WTC11 (cell line): ENCODE measurements around the gene GTF3C6. TPM values are rescaled to one million over a fixed set of nuclear protein-coding genes. Genes with fewer than 3 reads are reported as not detected.
"Not testable (repeated sequence)": the region's sequence is repeated elsewhere in the genome, so short reads cannot be mapped to it uniquely, and the experiment has no call there.

Experiments used
- ATAC-seq: fragments of 200-7000 bp; cut with Tn5 transposase; 2 replicates; pipeline ENCODE4 v1.10.0; 2021; ENCODE audit warnings: mild to moderate bottlenecking, moderate library complexity
- CTCF ChIA-PET: fragments of 300-600 bp; sonication (Branson Sonifier 250); formaldehyde crosslinking; loops from one replicate; lab custom pipeline; 2021; ENCODE audit warnings: antibody characterized with exemption; lab: Charles Lee
- POLR2A ChIA-PET: fragments of 350-600 bp; sonication (Branson Sonifier 250); formaldehyde crosslinking; loops from one replicate; lab custom pipeline; 2021; ENCODE audit warnings: antibody characterized with exemption; lab: Charles Lee
- DNase-seq: peaks from one replicate; pipeline ENCODE4 v3.0.0; 2021; ENCODE audit warnings: low spot score
- H3K27ac Mint-ChIP-seq: 2 replicates; pipeline ENCODE4 v1.8.0; 2021; ENCODE audit warnings: mixed read lengths
- H3K27me3 Mint-ChIP-seq: 2 replicates; pipeline ENCODE4 v1.8.0; 2021; ENCODE audit warnings: low read depth, mild to moderate bottlenecking, moderate library complexity, mixed read lengths
- H3K36me3 Mint-ChIP-seq: 2 replicates; pipeline ENCODE4 v1.8.0; 2021; ENCODE audit warnings: mixed read lengths
- H3K4me1 Mint-ChIP-seq: 2 replicates; pipeline ENCODE4 v1.8.0; 2022; ENCODE audit warnings: mixed read lengths
- H3K4me3 Mint-ChIP-seq: 2 replicates; pipeline ENCODE4 v1.8.0; 2021; ENCODE audit warnings: mild to moderate bottlenecking, moderate library complexity, mixed read lengths
- H3K9me3 Mint-ChIP-seq: 2 replicates; pipeline ENCODE4 v1.8.0; 2021; ENCODE audit warnings: mixed read lengths
- ATF3 ChIP-seq: sonication (generic); formaldehyde crosslinking; conservative IDR thresholded peaks from 2 replicates; pipeline ENCODE4 v1.8.1; 2022; ENCODE audit warnings: mild to moderate bottlenecking, missing genetic modification reagents
- E2F4 ChIP-seq: sonication (generic); formaldehyde crosslinking; IDR thresholded peaks from 2 replicates; pipeline ENCODE4 v1.8.1; 2022; ENCODE audit warnings: low read depth, mild to moderate bottlenecking, moderate library complexity, missing genetic modification reagents, borderline replicate concordance
- ELF4 ChIP-seq: sonication (generic); formaldehyde crosslinking; IDR thresholded peaks from 2 replicates; pipeline ENCODE4 v1.8.1; 2022; ENCODE audit warnings: low read depth, mild to moderate bottlenecking, moderate library complexity, missing genetic modification reagents
- ETV6 ChIP-seq: sonication (generic); formaldehyde crosslinking; IDR thresholded peaks from 2 replicates; pipeline ENCODE4 v1.8.1; 2022; ENCODE audit warnings: mild to moderate bottlenecking, missing genetic modification reagents
- FOXP4 ChIP-seq: sonication (generic); formaldehyde crosslinking; IDR thresholded peaks from 2 replicates; pipeline ENCODE4 v1.8.0; 2022; ENCODE audit warnings: mild to moderate bottlenecking, missing genetic modification reagents
- GTF2I ChIP-seq: fragments of 250-450 bp; sonication (Bioruptor Pico); conservative IDR thresholded peaks from 2 replicates; pipeline ENCODE4 v1.4.0; 2021; ENCODE audit warnings: mild to moderate bottlenecking
- IRF2 ChIP-seq: sonication (generic); formaldehyde crosslinking; IDR thresholded peaks from 2 replicates; pipeline ENCODE4 v1.8.0; 2022; ENCODE audit warnings: low read depth, missing genetic modification reagents, borderline replicate concordance
- NR2C2 ChIP-seq: sonication (generic); formaldehyde crosslinking; IDR thresholded peaks from 2 replicates; pipeline ENCODE4 v1.8.0; 2022; ENCODE audit warnings: mild to moderate bottlenecking, missing genetic modification reagents
- SMAD4 ChIP-seq: sonication (generic); formaldehyde crosslinking; IDR thresholded peaks from 2 replicates; pipeline ENCODE4 v1.8.0; 2022; ENCODE audit warnings: mild to moderate bottlenecking, missing genetic modification reagents
- SP1 ChIP-seq: sonication (generic); formaldehyde crosslinking; conservative IDR thresholded peaks from 2 replicates; pipeline ENCODE4 v1.8.1; 2022; ENCODE audit warnings: missing genetic modification reagents
- STAT6 ChIP-seq: sonication (generic); formaldehyde crosslinking; conservative IDR thresholded peaks from 2 replicates; pipeline ENCODE4 v1.8.1; 2023; ENCODE audit warnings: mild to moderate bottlenecking, low read depth, missing genetic modification reagents, moderate library complexity
- ZBTB43 ChIP-seq: sonication (generic); formaldehyde crosslinking; IDR thresholded peaks from 2 replicates; pipeline ENCODE4 v1.8.1; 2023; ENCODE audit warnings: mild to moderate bottlenecking, missing genetic modification reagents
- ZNF121 ChIP-seq: sonication (generic); formaldehyde crosslinking; IDR thresholded peaks from 2 replicates; pipeline ENCODE4 v1.8.0; 2023; ENCODE audit warnings: missing genetic modification reagents
- ZNF219 ChIP-seq: sonication (generic); formaldehyde crosslinking; IDR thresholded peaks from 2 replicates; pipeline ENCODE4 v1.8.0; 2023; ENCODE audit warnings: missing genetic modification reagents, mild to moderate bottlenecking, borderline replicate concordance
- ZNF317 ChIP-seq: sonication (generic); formaldehyde crosslinking; IDR thresholded peaks from 2 replicates; pipeline ENCODE4 v1.8.1; 2023; ENCODE audit warnings: low read depth, mild to moderate bottlenecking, moderate library complexity, missing genetic modification reagents, borderline replicate concordance
- total RNA-seq: library from RNA; stranded (reverse); gene quantifications from 3 replicates; pipeline ENCODE4 v1.2.3, GENCODE V29; 2021

GTF3C6 gene
- total RNA-seq, 1 experiment from 2014 or later, result 69.0 TPM

- POLR2A ChIA-PET, result no interaction called here
- Mint-ChIP-seq H3K4me1 (no peaks in the 10 kb centered on the region), H3K9me3 (no peaks in the 10 kb centered on the region), H3K36me3 (peaks cover 64% of the 10 kb centered on the region), H3K4me3 (no peak overlapping the region)
- DNase-seq, result no peak
- ATAC-seq, result no peak
- no peak for TF ChIP-seq ZNF219 (CRISPR knock-in tag)
- TF ChIP-seq FOXP4 (CRISPR knock-in tag), result no peak
- no peak for TF ChIP-seq ZBTB43 (CRISPR knock-in tag)
- TF ChIP-seq, all 79 proteins: peak for 0
- H3K27ac Mint-ChIP-seq, result no peak overlapping the region
- no peaks in the 10 kb centered on the region for H3K27me3 Mint-ChIP-seq
- CTCF ChIA-PET, result no interaction called here
These were observed 43.8 kb downstream of the GTF3C6 start for GRCh38 chr6:111002350-111002749.

GRCh38 chr6:111011360-111012142 lies 53.0 kb downstream of the GTF3C6 start:
- Mint-ChIP-seq H3K27me3 (no peaks in the 10 kb centered on the region), H3K27ac (no peak overlapping the region), H3K4me1 (no peaks in the 10 kb centered on the region), H3K36me3 (peaks cover 63% of the 10 kb centered on the region), H3K9me3 (peaks cover 5% of the 10 kb centered on the region), H3K4me3 (no peak overlapping the region)
- ChIA-PET CTCF (interaction anchor here (0.6 to 2.3 kb wide), 16 partner anchors 10 to 525 kb away, joined by 3 to 15 read pairs (median 4); partner anchors contain the start of gene GTF3C6), POLR2A (no interaction called here)
- ATAC-seq (peak; percentile 73), DNase-seq (no peak)
- TF ChIP-seq SP1 (CRISPR knock-in tag) (no peak), IRF2 (no peak), GTF2I (CRISPR knock-in tag) (no peak), ETV6 (no peak), ATF3 (CRISPR knock-in tag) (no peak), STAT6 (CRISPR knock-in tag) (no peak), E2F4 (CRISPR knock-in tag) (no peak), ELF4 (no peak), ZNF317 (no peak)

GRCh38 chr6:111012143-111012452 lies 53.6 kb downstream of the GTF3C6 start:
- Mint-ChIP-seq H3K4me1 (no peaks in the 10 kb centered on the region), H3K27ac (no peak overlapping the region), H3K27me3 (no peaks in the 10 kb centered on the region), H3K36me3 (peaks cover 68% of the 10 kb centered on the region)
- POLR2A ChIA-PET, result no interaction called here
- no peak for TF ChIP-seq ZNF219 (CRISPR knock-in tag)
- TF ChIP-seq SMAD4, result no peak
- no peak for TF ChIP-seq NR2C2
- TF ChIP-seq ZNF121 (CRISPR knock-in tag), result peak; percentile 61; the same call in 1 of the 2 replicates
- TF ChIP-seq, all 79 proteins: peak for 1
- CTCF ChIA-PET, result interaction anchor here (0.6 to 2.3 kb wide), 9 partner anchors 9 to 466 kb away, joined by 3 to 15 read pairs (median 4); a partner anchor contains a TSS
- DNase-seq (no peak), ATAC-seq (no peak)
- Mint-ChIP-seq H3K9me3 (peaks cover 5% of the 10 kb centered on the region), H3K4me3 (no peak overlapping the region)

GRCh38 chr6:111012520-111012919 lies 54.0 kb downstream of the GTF3C6 start:
- ATAC-seq, POLR2A ChIA-PET: not testable (repeated sequence)

More at GRCh38 chr6:111012520-111012919, 54.0 kb downstream of the GTF3C6 start:
- not testable (repeated sequence) for H3K27me3 Mint-ChIP-seq, DNase-seq, H3K4me3 Mint-ChIP-seq, H3K9me3 Mint-ChIP-seq, H3K4me1 Mint-ChIP-seq, H3K27ac Mint-ChIP-seq
- CTCF ChIA-PET, result interaction anchor here (0.6 to 1.7 kb wide), 4 partner anchors 11 to 393 kb away, joined by 3 to 15 read pairs (median 3); no protein-coding TSS in a partner anchor
- H3K36me3 Mint-ChIP-seq, result peaks cover 66% of the 10 kb centered on the region
